ENCODE measurements around the gene SLC29A3.

- no peak for TF ChIP-seq SPI1 (IDR thresholded peaks at IDR 0.05; ENCODE audit: low read depth, low read length)
- no peak for TF ChIP-seq POLR2A (IDR thresholded peaks at IDR 0.05; ENCODE audit: low read depth, low read length)
- no peak for TF ChIP-seq PAX5 (IDR thresholded peaks at IDR 0.05; ENCODE audit: insufficient read depth, low read length, severe bottlenecking)
Observed at GRCh38 chr10:71288461-71288860, 30.6 kb upstream of the SLC29A3 start.

All from GM12891 (cell line).